GM21717 (cell line): ENCODE measurements around the gene ITGB3BP.
"Not testable (repeated sequence)": the region's sequence is repeated elsewhere in the genome, so short reads cannot be mapped to it uniquely, and the experiment has no call there.

Source experiments
- ATAC-seq: cut with Tn5 transposase; IDR thresholded peaks from one replicate; pipeline ENCODE4 v1.9.1; 2021; ENCODE audit warnings: mild to moderate bottlenecking, moderate library complexity; ENCODE audit not compliant: unreplicated experiment

ITGB3BP gene, protein sequence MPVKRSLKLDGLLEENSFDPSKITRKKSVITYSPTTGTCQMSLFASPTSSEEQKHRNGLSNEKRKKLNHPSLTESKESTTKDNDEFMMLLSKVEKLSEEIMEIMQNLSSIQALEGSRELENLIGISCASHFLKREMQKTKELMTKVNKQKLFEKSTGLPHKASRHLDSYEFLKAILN

GRCh38 chr1:63522891-63523728 is at the start of gene ITGB3BP, which contains the start of gene EFCAB7:
TSS of gene ITGB3BP (minus strand) at chr1:63523225. CDS start at chr1:63523133, 92 bp downstream.
TSS of gene EFCAB7 (plus strand) at chr1:63523525. CDS start at chr1:63525573, 2,048 bp downstream.
- ATAC-seq, result peak; percentile 93

DNA sequence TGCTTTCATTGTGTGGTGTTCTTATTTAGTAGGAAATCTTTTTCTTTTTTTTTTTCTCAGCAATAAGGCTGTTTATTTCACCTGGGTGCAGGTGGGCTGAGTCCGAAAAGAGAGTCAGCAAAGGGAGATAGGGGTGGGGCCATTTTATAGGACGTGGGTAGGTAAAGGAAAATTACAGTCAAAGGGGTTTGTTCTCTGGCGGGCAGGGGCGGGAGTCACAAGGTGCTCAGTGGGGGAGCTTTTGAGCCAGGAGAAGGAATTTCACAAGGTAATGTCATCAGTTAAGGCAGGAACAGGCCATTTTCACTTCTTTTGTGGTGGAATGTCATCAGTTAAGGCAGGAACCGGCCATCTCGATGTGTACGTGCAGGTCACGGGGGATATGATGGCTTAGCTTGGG is 49.7 kb upstream of the ITGB3BP start:
- ATAC-seq, result not testable (repeated sequence)

DNA sequence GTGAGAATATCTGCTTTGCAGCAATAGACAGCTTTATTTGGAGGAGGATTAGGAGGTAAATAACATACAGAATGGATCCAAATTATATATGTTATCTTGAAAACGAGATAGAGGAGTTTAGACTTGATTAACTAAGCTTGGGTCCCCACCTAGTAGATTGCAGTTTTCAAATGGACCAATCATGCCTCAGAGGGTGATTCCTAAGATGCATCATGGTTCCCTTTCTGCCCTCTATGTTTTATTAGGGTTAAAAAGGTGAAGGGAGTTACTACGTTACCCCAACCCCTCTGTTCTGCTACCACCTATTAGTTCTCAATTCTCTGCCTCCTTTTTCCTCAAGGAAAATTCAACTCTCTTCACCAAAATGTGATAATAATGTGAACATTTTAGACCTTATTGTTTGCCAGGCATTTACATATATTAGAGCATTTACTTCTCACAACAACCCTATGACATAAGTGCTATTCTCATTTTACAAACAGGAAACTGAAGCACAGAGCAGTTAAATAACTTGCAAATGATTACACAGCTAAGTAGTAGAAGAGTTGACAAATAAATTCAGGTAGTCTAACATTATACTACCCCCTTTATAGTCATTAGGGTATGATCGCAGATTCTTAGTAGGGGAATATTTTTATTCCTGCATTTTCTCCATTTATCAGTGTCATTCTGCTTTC is 46.8 kb upstream of the ITGB3BP start:
- no peak for ATAC-seq

GRCh38 chr1:63569068-63569467 is 46.0 kb upstream of the ITGB3BP start:
- ATAC-seq, result no peak

GRCh38 chr1:63563745-63564144 is 40.7 kb upstream of the ITGB3BP start:
- ATAC-seq, result no peak

DNA sequence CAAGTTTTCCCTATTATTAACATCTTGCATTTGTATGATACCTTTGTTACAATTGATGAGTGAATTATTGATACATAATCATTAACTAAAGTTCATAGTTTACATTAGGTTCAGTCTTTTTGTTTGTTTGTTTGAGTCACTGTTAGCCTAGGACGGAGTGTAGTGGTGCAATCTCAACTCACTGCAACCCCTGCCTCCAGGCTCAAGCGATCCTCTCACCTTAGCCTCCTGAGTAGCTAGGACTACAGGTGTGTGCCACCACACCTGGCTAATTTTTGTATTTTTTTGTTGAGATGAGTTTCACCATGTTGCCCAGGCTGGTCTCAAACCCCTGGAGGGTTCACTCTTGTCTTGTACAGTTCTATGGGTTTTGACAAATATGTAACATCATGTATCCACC is 36.3 kb upstream of the ITGB3BP start:
- no peak for ATAC-seq

DNA sequence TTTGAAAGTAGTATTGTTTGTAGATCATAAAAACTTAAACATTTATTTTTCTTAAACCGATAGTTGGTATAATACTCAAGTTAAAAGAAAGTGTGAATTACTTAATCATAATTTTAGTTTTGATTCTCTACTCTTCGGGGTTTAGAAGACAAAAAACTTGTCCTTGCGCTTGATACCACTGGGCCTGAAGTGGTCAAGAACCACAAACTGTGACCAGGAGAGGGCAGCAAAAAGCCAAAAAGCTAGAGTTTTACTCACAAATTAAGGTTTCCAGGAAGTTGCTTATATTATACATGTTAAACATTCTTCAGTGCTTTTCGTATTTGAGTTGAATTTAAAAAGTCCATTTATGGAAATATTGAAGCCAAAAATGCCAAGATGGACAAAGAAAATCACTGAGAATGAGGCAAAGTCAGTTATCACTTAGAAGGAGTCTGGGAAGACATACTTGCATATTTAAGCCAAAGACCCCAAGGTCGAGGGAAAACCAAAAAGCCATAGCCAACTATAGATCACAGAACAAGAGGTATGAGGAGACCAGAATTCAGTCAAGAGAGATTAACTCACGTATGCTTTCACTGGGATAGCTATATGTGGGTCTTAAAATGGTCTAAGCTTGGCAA is 34.5 kb upstream of the ITGB3BP start:
- no peak for ATAC-seq

GRCh38 chr1:63555480-63555879 is 32.5 kb upstream of the ITGB3BP start:
- ATAC-seq, result no peak

DNA sequence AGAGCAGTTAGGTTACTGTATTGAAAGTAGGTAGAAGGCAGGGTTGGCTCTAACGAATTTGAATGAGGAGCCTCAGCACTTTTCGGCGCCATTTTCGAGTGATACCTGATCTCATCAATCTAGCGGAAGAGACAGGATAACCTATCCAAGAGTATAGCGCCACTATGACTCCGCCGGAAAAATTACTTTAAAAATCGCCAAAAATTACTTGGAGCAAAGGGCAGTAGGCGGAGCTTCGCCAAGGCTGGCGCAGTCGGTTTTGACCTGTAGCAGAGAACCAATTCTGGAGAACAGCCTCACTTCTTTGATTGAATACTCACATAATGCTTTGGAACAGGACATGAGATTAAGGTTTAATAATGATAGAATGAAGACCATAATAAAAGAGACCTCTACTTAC is 25.9 kb upstream of the ITGB3BP start:
- no peak for ATAC-seq

DNA sequence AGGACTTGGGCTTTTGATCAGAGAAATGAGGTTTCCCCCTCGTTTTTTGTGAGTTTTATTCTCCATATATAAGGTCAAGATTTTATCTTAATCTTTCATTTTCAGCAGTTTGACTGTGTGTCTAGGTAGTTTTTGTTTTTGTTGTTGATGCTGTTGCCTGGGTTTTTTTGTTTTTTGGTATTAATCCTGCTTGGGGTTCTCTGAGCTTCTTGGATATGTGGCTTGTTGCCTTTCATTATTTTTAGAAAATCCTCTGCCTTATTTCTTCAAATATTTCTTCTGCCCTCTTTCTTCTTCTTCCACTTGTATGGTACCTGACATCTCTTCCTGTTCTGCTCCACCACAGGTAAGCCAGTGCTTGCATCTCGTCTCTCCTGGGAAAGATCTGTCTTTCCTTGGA is 25.3 kb upstream of the ITGB3BP start:
- no peak for ATAC-seq

- no peak for ATAC-seq
These were observed 24.7 kb upstream of the ITGB3BP start for GRCh38 chr1:63547621-63548294.

- no peak for ATAC-seq
These were observed 22.8 kb upstream of the ITGB3BP start for GRCh38 chr1:63545780-63546179.

DNA sequence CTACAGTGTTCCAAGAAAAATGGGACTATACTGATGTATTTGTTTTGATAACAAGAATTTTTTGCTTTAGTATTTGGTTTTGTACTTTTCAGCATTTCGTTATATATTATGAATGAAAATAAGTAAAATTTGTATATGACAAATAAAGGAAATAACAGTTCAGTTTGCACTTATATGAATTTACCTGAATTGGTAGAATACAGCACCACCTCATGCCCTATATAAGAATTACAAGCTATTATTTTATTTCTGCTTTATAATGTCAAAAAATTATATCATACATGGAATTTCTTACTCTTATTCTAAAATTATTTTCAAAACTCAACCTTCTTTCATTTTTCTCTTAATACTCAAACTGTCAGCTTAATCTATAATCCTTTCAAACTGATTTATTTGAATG is 14.9 kb upstream of the ITGB3BP start:
- no peak for ATAC-seq

GRCh38 chr1:63537006-63537405 is 14.0 kb upstream of the ITGB3BP start:
- no peak for ATAC-seq

- no peak for ATAC-seq
These were observed 11.4 kb upstream of the ITGB3BP start for GRCh38 chr1:63534406-63534805.

DNA sequence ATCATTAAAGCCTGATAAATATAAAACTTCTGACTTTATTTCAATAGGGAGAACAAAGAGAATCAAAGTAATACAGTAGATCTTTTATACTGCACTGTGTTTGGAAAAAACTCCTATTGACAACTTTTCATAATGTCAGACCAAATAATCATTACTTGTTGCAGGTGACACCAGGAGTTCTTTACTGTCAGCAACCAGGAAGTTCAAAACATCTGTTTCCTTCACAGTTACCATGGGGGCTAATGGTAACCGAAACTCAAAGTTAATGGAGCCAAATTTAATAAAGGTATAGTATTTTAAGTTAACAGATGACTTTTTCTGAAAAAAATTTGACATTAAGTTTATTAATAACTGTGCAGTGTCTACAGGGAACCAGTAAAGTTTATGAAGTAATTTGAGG is 10.9 kb upstream of the ITGB3BP start:
- ATAC-seq, result no peak

- ATAC-seq, result no peak
These were observed 9.7 kb upstream of the ITGB3BP start for GRCh38 chr1:63532727-63533126.

DNA sequence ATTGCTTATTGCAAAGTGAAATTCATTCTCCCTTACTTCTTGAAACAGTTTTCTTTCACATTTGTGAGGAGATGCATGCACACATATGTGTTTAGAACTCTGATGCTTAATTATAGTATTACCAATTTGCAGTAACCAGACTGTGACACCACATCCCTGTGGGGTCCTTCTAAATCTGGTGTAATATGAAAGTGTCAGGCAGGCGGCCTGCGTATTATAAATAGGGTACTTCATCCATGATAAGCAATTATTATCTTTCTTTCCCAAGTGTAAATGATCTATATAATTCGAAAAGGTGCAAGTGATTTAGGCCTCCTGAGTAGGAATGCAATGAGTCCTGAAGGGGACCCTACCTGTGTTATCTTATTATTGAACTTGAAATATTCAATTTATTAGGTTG is 1.2 kb upstream of the ITGB3BP start:
- ATAC-seq, result no peak

- ATAC-seq, result peak; percentile 25
These were observed 713 bp upstream of the ITGB3BP start for GRCh38 chr1:63523738-63524137.

DNA sequence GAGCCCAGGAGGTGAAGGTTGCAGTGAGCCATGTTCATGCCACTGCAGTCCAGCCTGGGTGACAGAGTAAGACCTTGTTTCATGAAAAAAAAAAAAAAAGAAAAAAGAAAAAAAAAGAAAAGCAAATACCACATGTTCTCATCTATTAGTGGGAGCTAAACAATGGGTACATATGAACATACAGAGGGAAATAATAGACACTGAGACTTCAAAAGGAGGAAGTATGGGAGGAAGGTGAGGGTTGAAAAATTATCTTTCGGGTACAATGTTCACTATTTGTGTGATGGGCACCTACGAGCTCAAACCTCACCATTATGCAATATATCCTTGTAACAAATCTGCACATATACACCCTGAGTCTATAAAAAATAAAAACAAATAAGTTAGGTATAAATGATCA is 6.4 kb downstream of the ITGB3BP start:
- no peak for ATAC-seq

DNA sequence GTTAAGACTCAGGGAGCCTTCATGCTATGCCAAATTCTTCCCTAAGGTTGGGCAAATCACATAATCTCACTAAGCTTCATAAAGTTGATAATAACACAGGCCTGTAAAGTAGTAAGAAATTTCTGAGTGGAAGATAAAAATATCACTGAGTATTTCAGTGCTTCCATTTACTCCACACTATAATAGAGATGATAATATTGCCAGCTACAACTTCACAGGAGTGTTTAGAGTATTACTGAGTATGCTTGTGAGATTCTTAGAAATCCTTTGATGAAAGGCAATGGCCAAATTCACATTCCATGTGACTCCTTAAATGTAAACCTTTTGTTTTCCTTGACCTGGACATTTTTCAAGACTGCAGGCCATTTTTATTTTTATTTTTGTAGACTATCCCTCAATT is 10.4 kb downstream of the ITGB3BP start:
- no peak for ATAC-seq
